Adrenal gland (tissue), 12 donors: ENCODE measurements around the gene TTC33. TPM values are rescaled to one million over a fixed set of nuclear protein-coding genes. Genes with fewer than 3 reads are reported as not detected.
A peak's percentile ranks its signal among the peaks of the same experiment; 100 is the strongest.

Experiments
- DNase-seq, 7 donors: peaks; one replicate each; pipeline ENCODE4 v3.0.0-alpha.2; 2019 to 2020
- H3K27ac ChIP-seq, 5 donors: fragments of 200-600 bp; sonication (generic) in 4 of 5; 1 replicate in 3 of 5; 2 replicates in 2 of 5; pipeline versions ENCODE4 v1.5.1 to v1.8.0; 2016 to 2020; ENCODE audit warnings: mild to moderate bottlenecking in 1 of 5
- H3K27me3 ChIP-seq: fragments of 200-600 bp; 2 replicates; pipeline ENCODE4 v1.8.0; 2021
- H3K36me3 ChIP-seq, 2 donors: fragments of 200-600 bp; replicated peaks in 1 of 2; 1 replicate in 1 of 2; 2 replicates in 1 of 2; pipeline versions ENCODE4 v1.5.1 to v1.8.0; 2018 to 2022
- H3K4me1 ChIP-seq, 2 donors: fragments of 200-600 bp; replicated peaks in 1 of 2; 1 replicate in 1 of 2; 2 replicates in 1 of 2; pipeline versions ENCODE4 v1.5.1 to v1.8.0; 2018 to 2021
- H3K4me3 ChIP-seq, 4 donors: fragments of 200-600 bp; sonication (generic) in 3 of 4; one replicate each; pipeline ENCODE4 v1.5.1; 2016 to 2018
- H3K9me3 ChIP-seq, 3 donors: fragments of 200-600 bp; sonication (generic) in 1 of 3; replicated peaks in 1 of 3; 1 replicate in 2 of 3; 2 replicates in 1 of 3; pipeline versions ENCODE4 v1.5.1 to v1.8.0; 2016 to 2021
- POLR2A ChIP-seq, 2 donors: fragments of 450-650 bp; IDR thresholded peaks; one replicate each; pipeline ENCODE4 v1.6.1; 2017; ENCODE audit warnings: antibody characterized with exemption in 2 of 2, mild to moderate bottlenecking in 2 of 2, moderate library complexity in 1 of 2
- WGBS, 4 donors: extraction: QIAGEN DNeasy Blood & Tissue Kit in 2 of 4; methylation state at CpG; one replicate each; pipeline versions ENCODE4 v1.1.5 to v1.1.7; 2013 to 2017; 5-methylcytosine and 5-hydroxymethylcytosine counted together
- intact Hi-C, 2 donors: fragments of 100-400 bp; cut with DNase I; formaldehyde crosslinking; loops; one replicate each; pipeline versions ENCODE4 v1.14.1 to v1.15.0; 2022 to 2023
- polyA plus RNA-seq, 3 donors: library from polyadenylated mRNA; stranded (reverse); fragments of 200-250 nt in 2 of 3; fragments of 350-450 nt in 1 of 3; fragmentation: Illumina TruSeq in 1 of 3; extraction: RNeasy Lipid Tissue Mini Kit (QIAGEN cat#74804) in 1 of 3; gene quantifications; one replicate each; pipeline ENCODE4 v1.2.3, GENCODE V29; 2013 to 2014
- total RNA-seq, 9 donors: library from RNA; depleted of rRNA in 4 of 9; stranded (reverse); fragments of >200 nt in 4 of 9; fragments of 120-200 nt in 1 of 9; fragmentation: NEBNext Ultra II Directional in 1 of 9; extraction: Animal tissue kit (Norgen Biotek cat#: 25700) in 1 of 9; gene quantifications; one replicate each; pipeline versions ENCODE4 v1.1.0 to v1.2.4, GENCODE V29; 2013 to 2023
- TF ChIP-seq, protein P1 (sequence below), 6 experiments: fragments of 450-650 bp in 4 of 6; fragments of 200-600 bp in 2 of 6; sonication (generic) in 1 of 6; IDR thresholded peaks; 1 replicate in 5 of 6; 2 replicates in 1 of 6; pipeline versions ENCODE4 v1.5.1 to v1.8.0; 2016 to 2021; ENCODE audit warnings: antibody characterized with exemption in 6 of 6, mild to moderate bottlenecking in 2 of 6, moderate library complexity in 1 of 6
- donor health status: healthy with polysubstance abuse.
- donor health status: Bipolar disorder and iron deficiency.
- donor health status: DM: yes; HTN: yes; CAD: no.
- donor health status: DM: no; HTN: no; CAD: no.
- donor health status: DM: no; HTN: no; CAD: no.
- donor health status: DM: yes; HTN: yes; CAD: no.

The TTC33 gene
- total and polyA plus RNA-seq, 12 donors = 5.8 to 33.5 (median 15.3) TPM

DNA sequence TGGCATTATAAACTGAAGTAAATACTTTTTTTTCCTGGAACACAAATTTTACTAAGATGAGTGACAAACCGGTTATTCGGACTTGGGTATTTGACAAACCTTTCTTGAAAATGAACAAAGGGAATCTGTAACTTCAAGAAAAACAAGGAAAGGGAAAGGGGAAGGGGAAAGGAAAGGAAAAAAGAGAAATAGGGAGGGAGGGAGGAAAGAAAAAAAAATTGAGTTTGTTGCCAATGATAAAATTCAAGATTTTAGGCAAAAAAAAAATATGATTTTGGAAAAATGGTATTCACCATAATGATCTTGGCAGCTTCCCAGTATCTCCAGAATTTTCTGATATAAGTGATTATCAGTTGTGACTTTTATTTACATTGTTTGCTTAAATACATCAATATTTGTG, 1.6 kb upstream of the TTC33 start:
- DNase-seq = no peak
- H3K36me3 ChIP-seq = peaks cover 0 to 13% of the 10 kb centered on the region in 2 donors
- TF ChIP-seq, protein P1, sequence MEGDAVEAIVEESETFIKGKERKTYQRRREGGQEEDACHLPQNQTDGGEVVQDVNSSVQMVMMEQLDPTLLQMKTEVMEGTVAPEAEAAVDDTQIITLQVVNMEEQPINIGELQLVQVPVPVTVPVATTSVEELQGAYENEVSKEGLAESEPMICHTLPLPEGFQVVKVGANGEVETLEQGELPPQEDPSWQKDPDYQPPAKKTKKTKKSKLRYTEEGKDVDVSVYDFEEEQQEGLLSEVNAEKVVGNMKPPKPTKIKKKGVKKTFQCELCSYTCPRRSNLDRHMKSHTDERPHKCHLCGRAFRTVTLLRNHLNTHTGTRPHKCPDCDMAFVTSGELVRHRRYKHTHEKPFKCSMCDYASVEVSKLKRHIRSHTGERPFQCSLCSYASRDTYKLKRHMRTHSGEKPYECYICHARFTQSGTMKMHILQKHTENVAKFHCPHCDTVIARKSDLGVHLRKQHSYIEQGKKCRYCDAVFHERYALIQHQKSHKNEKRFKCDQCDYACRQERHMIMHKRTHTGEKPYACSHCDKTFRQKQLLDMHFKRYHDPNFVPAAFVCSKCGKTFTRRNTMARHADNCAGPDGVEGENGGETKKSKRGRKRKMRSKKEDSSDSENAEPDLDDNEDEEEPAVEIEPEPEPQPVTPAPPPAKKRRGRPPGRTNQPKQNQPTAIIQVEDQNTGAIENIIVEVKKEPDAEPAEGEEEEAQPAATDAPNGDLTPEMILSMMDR (IDR thresholded peaks at IDR 0.05) = no peak
- no peak for TF ChIP-seq POLR2A (IDR thresholded peaks at IDR 0.05)
- no peak overlapping the region for H3K4me3 ChIP-seq
- H3K27me3 ChIP-seq = no peaks in the 10 kb centered on the region
- H3K9me3 ChIP-seq = no peaks in the 10 kb centered on the region
- peaks cover 13 to 17% of the 10 kb centered on the region in 2 donors for H3K4me1 ChIP-seq
- intact Hi-C loops = loop anchor here in 1 of 2 donors (10.0 kb wide), 1 partner anchor 127 kb away; no protein-coding TSS in a partner anchor
- WGBS, 4 donors = 92 to 99% (median 97%) methylated on average over 2 of the region's 2 CpGs
- no peak overlapping the region for H3K27ac ChIP-seq

DNA sequence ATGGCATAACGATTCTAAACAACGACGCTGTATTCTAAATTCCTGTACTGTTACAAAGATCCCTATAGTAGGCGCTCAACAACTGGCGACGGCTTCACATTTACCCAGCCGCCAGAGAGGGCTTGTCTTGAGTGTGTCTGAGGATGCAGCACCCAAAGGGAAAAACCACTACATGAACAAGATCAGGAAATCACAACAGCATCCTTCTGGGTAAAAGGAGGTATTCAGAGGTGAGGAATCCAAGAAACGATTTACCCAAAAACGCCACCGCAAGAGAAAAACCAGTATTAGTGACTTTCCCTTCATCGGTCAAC, 711 bp downstream of the TTC33 start:
- H3K27me3 ChIP-seq = no peaks in the 10 kb centered on the region
- no peaks in the 10 kb centered on the region for H3K9me3 ChIP-seq
- H3K36me3 ChIP-seq = no peaks in the 10 kb centered on the region
- intact Hi-C loops = loop anchor here in 1 of 2 donors (10.0 kb wide), 1 partner anchor 130 kb away; no protein-coding TSS in a partner anchor
- peak overlapping the region; percentile 72 to 98 (median 87) for H3K4me3 ChIP-seq
- peak; percentile 69 to 88 (median 78) for DNase-seq
- WGBS, 4 donors = 0 to 1% (median 1%) methylated on average over 10 to 11 of the region's 11 CpGs
- peak; percentile 40 to 69 for TF ChIP-seq POLR2A (IDR thresholded peaks at IDR 0.05)
- TF ChIP-seq, protein P1 (IDR thresholded peaks at IDR 0.05) = peak; percentile 32 to 61 (median 54)
- H3K4me1 ChIP-seq = peaks cover 13 to 17% of the 10 kb centered on the region in 2 donors
- peak overlapping the region; percentile 59 to 95 (median 89) for H3K27ac ChIP-seq

DNA sequence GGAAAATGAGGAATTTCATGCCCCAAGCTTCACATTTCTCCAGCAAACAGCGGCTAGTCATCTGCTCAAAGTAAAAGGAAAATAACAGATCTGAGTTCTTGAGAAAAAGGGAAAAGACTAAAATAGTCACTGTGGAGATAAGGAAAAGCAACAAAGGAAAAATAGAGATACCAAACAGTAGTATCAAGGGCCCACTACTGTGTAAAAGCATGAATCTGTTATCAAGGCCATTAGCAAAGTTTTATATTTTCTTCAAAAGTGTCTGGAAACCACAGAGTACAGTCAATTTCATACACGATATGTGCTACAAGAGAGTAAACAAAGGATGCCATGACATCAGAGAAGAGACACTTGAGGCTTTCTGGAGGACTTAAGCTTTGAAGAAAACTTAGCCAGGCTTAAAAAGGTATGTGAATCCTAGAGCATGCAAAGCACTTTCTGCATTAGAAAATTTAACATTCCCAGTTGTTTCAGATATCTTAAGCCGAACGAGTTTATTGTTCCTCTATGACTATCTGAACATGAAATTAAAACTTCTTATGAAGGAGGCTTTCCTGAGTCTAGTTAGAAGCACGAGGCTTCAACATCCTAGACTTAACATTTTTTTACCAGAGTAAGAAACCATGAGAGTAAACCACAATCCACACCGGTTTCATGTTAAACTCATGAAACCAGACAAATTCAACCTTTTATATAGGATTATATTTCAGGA, 1.2 kb downstream of the TTC33 start:
- intact Hi-C loops = loop anchor here in 1 of 2 donors (10.0 kb wide), 1 partner anchor 130 kb away; no protein-coding TSS in a partner anchor
- H3K36me3 ChIP-seq = no peaks in the 10 kb centered on the region

DNA sequence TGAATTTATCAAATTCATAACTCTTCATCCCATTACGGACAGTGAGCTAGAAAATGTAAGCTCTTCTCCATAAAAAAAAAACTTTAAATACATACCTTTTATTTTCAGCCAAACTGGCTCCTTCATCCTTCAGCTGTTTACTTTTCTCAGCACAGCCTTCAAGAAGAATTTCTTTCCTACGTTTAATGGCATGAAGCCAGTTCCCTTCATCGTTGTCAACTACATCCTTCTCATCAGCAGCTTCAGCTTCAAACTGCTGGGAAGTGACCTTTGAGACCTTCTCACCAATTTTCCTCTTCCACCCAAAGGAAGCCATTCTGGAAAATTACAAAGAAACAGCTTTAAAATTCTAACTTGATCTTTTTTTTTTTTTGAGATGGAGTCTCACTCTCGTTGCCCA, 9.1 kb downstream of the TTC33 start:
- intact Hi-C loops = no loop called here
- Histone ChIP-seq H3K4me3 (no peak overlapping the region), H3K9me3 (no peaks in the 10 kb centered on the region), H3K27ac (no peak overlapping the region), H3K36me3 (no peaks in the 10 kb centered on the region), H3K27me3 (no peaks in the 10 kb centered on the region), H3K4me1 (peaks cover 9 to 22% of the 10 kb centered on the region in 2 donors)
- TF ChIP-seq, protein P1 (IDR thresholded peaks at IDR 0.05) = no peak
- TF ChIP-seq POLR2A (IDR thresholded peaks at IDR 0.05) = no peak
- no peak for DNase-seq
- WGBS, 4 donors = 40 to 47% (median 45%) methylated on average over 4 of the region's 4 CpGs

More for the DNA sequence above, 1.2 kb downstream of the TTC33 start:
- no peaks in the 10 kb centered on the region for H3K9me3 ChIP-seq
- H3K27ac ChIP-seq = peak overlapping the region; percentile 59 to 95 (median 89)
- peaks cover 13 to 17% of the 10 kb centered on the region in 2 donors for H3K4me1 ChIP-seq
- H3K4me3 ChIP-seq = peak overlapping the region in 1 of 4 donors; percentile 72
- H3K27me3 ChIP-seq = no peaks in the 10 kb centered on the region
- TF ChIP-seq POLR2A (IDR thresholded peaks at IDR 0.05) = no peak
- TF ChIP-seq, protein P1 (IDR thresholded peaks at IDR 0.05) = no peak
- DNase-seq = no peak
- 6 to 10% (median 9%) methylated on average over 6 of the region's 6 CpGs for WGBS, 4 donors
